Measurements from ENCODE around the gene ACP1.

The ACP1 gene

DNA sequence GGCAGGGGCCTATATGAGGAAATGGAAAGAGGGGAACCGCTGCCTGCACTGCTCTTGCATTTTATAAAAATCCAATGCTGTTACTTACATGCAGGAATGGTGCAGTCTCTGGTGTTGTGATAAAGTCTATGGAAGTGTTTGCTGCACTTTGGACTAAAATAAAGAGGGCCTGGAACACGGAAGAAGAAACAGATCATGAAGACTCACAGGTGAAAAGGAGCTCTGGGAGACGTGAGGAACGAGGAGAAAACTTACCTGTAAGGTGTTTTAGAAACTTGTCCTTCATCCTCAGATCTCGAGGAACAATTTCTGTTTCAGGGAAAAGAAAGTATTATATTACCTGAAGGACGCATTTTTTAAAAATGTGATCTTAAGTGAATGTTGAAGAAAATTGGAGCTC, 21.3 kb downstream of the ACP1 start:
- no peaks in the 10 kb centered on the region for H3K4me1 ChIP-seq (ENCODE audit: insufficient read depth, low read length)
- no peak for TF ChIP-seq EZH2 (IDR thresholded peaks at IDR 0.05; ENCODE audit: borderline replicate concordance, low read depth, low read length, severe bottlenecking)
- TF ChIP-seq, protein P1, sequence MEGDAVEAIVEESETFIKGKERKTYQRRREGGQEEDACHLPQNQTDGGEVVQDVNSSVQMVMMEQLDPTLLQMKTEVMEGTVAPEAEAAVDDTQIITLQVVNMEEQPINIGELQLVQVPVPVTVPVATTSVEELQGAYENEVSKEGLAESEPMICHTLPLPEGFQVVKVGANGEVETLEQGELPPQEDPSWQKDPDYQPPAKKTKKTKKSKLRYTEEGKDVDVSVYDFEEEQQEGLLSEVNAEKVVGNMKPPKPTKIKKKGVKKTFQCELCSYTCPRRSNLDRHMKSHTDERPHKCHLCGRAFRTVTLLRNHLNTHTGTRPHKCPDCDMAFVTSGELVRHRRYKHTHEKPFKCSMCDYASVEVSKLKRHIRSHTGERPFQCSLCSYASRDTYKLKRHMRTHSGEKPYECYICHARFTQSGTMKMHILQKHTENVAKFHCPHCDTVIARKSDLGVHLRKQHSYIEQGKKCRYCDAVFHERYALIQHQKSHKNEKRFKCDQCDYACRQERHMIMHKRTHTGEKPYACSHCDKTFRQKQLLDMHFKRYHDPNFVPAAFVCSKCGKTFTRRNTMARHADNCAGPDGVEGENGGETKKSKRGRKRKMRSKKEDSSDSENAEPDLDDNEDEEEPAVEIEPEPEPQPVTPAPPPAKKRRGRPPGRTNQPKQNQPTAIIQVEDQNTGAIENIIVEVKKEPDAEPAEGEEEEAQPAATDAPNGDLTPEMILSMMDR (IDR thresholded peaks at IDR 0.05; ENCODE audit: borderline replicate concordance, extremely low read depth, low read length, poor library complexity, severe bottlenecking) = no peak

DNA sequence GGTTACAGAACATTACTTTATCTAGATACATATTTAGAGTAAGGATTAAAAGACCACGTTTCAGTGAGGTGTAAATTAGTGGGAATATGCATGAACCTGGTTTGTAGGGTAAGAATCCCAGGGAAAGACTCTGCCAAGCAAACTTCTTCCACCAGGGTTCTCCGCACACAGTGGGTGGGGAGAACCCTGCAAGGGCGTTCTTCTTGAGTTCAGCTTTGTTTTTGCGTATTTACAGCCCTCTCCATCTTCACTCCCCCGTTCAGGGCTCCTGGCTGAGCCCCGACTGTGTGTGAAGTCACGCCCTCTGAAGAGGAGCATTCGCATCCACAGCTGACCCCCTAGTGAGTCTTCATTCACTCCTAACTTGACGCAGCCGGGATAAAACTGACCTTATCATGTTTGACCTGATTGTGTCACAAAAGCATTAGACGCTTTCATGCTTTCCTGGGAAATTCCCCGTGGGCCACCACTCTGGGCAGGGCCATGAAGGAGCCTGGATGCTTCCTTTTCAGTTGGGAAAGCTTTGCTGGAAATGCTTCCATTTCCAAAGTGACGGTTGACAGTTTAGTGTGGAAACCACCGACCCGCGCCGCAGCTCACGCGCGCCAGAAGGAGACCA, 22.1 kb downstream of the ACP1 start:
- H3K79me2 ChIP-seq (ENCODE audit: insufficient read depth, low read length) = no peaks in the 10 kb centered on the region
- H3K4me3 ChIP-seq (ENCODE audit: low read depth in 1 of 2, low read length in 2 of 2) = no peak overlapping the region
- H3K27me3 ChIP-seq (ENCODE audit: insufficient read depth, low read length, poor library complexity) = no peaks in the 10 kb centered on the region
- no peaks in the 10 kb centered on the region for H3K4me1 ChIP-seq (ENCODE audit: insufficient read depth, low read length)
- no peak overlapping the region for H2AFZ ChIP-seq (ENCODE audit: low read depth, low read length)
- ATAC-seq (ENCODE audit: insufficient read depth, low read depth) (no peak), DNase-seq (no peak)
- H3K9me3 ChIP-seq (ENCODE audit: insufficient read depth, low read length, severe bottlenecking) = no peaks in the 10 kb centered on the region
- H3K27ac ChIP-seq (ENCODE audit: low read length) = no peak overlapping the region
- peaks cover 6% of the 10 kb centered on the region; the same call in 1 of the 2 replicates for H4K20me1 ChIP-seq (ENCODE audit: insufficient read depth, low read length)
- peaks cover 10% of the 10 kb centered on the region for H3K36me3 ChIP-seq (ENCODE audit: insufficient read depth, low read length)
- H3K4me2 ChIP-seq (ENCODE audit: insufficient read depth, low read length) = no peak overlapping the region
- TF ChIP-seq, protein P1 (IDR thresholded peaks at IDR 0.05; ENCODE audit: borderline replicate concordance, extremely low read depth, low read length, poor library complexity, severe bottlenecking) = no peak
- TF ChIP-seq EZH2 (IDR thresholded peaks at IDR 0.05; ENCODE audit: borderline replicate concordance, low read depth, low read length, severe bottlenecking) = no peak
- no peak overlapping the region for H3K9ac ChIP-seq (ENCODE audit: low read depth, low read length)

More for the DNA sequence above, 21.3 kb downstream of the ACP1 start:
- Histone ChIP-seq H3K27ac (ENCODE audit: low read length) (no peak overlapping the region), H2AFZ (ENCODE audit: low read depth, low read length) (no peak overlapping the region), H4K20me1 (ENCODE audit: insufficient read depth, low read length) (peaks cover 10% of the 10 kb centered on the region; the same call in 1 of the 2 replicates), H3K4me2 (ENCODE audit: insufficient read depth, low read length) (no peak overlapping the region), H3K79me2 (ENCODE audit: insufficient read depth, low read length) (no peaks in the 10 kb centered on the region), H3K9me3 (ENCODE audit: insufficient read depth, low read length, severe bottlenecking) (no peaks in the 10 kb centered on the region), H3K9ac (ENCODE audit: low read depth, low read length) (no peak overlapping the region), H3K36me3 (ENCODE audit: insufficient read depth, low read length) (peaks cover 18% of the 10 kb centered on the region), H3K27me3 (ENCODE audit: insufficient read depth, low read length, poor library complexity) (no peaks in the 10 kb centered on the region), H3K4me3 (ENCODE audit: low read depth in 1 of 2, low read length in 2 of 2) (no peak overlapping the region)
- DNase-seq = no peak
- ATAC-seq (ENCODE audit: insufficient read depth, low read depth) = no peak

GRCh38 chr2:287471-287885, 22.7 kb downstream of the ACP1 start:
- no peak overlapping the region for H3K9ac ChIP-seq (ENCODE audit: low read depth, low read length)
- no peak for ATAC-seq (ENCODE audit: insufficient read depth, low read depth)
- no peak for DNase-seq
- no peaks in the 10 kb centered on the region for H3K4me1 ChIP-seq (ENCODE audit: insufficient read depth, low read length)
- H3K4me2 ChIP-seq (ENCODE audit: insufficient read depth, low read length) = no peak overlapping the region
- no peaks in the 10 kb centered on the region for H3K27me3 ChIP-seq (ENCODE audit: insufficient read depth, low read length, poor library complexity)
- H2AFZ ChIP-seq (ENCODE audit: low read depth, low read length) = no peak overlapping the region
- no peak overlapping the region for H3K4me3 ChIP-seq (ENCODE audit: low read depth in 1 of 2, low read length in 2 of 2)
- H3K9me3 ChIP-seq (ENCODE audit: insufficient read depth, low read length, severe bottlenecking) = no peaks in the 10 kb centered on the region
- no peak for TF ChIP-seq EZH2 (IDR thresholded peaks at IDR 0.05; ENCODE audit: borderline replicate concordance, low read depth, low read length, severe bottlenecking)
- TF ChIP-seq, protein P1 (IDR thresholded peaks at IDR 0.05; ENCODE audit: borderline replicate concordance, extremely low read depth, low read length, poor library complexity, severe bottlenecking) = no peak
- H3K36me3 ChIP-seq (ENCODE audit: insufficient read depth, low read length) = peaks cover 5% of the 10 kb centered on the region; the same call in 1 of the 2 replicates
- no peak overlapping the region for H3K27ac ChIP-seq (ENCODE audit: low read length)
- no peaks in the 10 kb centered on the region for H3K79me2 ChIP-seq (ENCODE audit: insufficient read depth, low read length)
- H4K20me1 ChIP-seq (ENCODE audit: insufficient read depth, low read length) = 0 out of 2 replicates have a peak, but pooled peaks cover 4% of the 10 kb centered on the region
